GM04504 (cell line): ENCODE results near the gene SUB1.
"Not testable (repeated sequence)": the region's sequence is repeated elsewhere in the genome, so short reads cannot be mapped to it uniquely, and the experiment has no call there.

Source experiments
- DNase-seq: peaks from one replicate; pipeline ENCODE4 v3.0.0-alpha.2; 2012; ENCODE audit warnings: low read depth

The SUB1 gene

GRCh38 chr5:32565145-32565544 lies 20.2 kb upstream of the SUB1 start:
- DNase-seq, result no peak

DNA sequence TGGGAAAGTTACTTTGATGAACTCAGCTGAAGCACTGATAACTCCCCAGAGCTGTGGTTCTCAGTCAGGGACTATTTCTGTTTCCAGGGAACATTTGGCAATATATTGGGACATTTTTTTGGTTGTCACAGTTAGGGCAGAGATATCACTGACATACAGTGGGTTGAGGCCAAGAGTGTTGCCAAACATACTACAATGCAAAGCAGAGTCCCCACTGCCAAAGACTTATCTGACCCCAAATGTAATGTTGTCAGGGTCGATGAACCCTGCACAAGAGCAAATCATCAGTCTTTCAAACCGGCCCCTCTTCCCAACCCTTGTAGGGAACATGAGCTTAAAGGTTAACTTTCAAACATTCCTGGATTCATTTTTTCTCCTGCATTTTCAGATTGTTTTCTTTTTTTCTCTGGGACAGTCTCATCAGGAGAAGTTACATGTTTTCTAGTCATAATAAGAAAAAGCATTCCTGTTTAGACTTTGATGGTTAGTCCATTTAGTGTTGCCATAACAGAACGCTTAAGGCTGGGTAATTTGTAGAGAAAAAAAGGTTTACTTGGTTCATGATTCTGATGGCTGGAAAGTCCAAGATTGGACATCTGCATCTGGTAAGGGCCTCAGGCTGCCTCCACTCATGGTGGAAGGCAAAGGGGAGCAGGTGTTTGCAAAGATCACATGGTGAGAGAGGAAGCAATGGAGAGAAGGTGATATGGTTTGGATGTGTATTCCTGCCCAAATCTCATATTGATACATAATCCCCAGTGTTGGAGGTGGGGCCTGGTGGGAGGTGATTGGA lies 18.8 kb upstream of the SUB1 start:
- DNase-seq, result no peak

GRCh38 chr5:32571128-32571527 lies 14.2 kb upstream of the SUB1 start:
- DNase-seq, result no peak

DNA sequence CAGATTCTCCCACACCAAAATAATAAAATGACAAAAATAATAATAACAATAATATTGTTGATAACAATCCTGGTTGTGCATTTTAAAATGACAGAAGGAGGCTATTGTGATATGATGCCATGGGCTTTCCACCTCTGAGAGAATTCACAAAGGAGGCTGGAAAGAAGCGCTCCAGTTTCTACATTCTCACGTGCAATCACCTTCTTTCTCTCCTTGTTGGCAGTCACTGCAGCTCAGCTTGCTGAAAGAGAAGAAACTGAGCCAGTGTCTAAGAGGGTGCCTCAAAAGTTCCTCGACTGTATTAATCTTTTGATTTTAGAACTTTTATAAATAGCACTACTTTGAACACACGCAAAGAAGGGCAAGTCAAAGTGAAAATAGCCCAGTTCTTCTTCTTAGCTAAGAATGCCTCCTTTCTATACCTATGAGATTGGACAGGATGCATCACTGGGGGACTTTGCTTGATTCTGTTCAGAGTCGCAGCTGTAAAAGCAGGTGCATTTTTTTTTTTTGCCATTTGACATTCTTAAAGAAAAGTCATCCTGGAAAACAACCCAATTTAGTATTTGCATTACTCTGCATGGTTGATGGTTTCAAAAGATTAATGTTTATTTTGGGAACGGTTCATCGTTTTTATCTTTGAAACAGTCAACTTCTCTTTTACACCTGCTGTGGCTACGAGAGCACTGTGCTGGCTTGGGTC lies 12.4 kb upstream of the SUB1 start:
- no peak for DNase-seq

GRCh38 chr5:32573481-32573854 lies 11.9 kb upstream of the SUB1 start:
- DNase-seq, result not testable (repeated sequence)

- no peak for DNase-seq
These were observed 10.7 kb upstream of the SUB1 start for GRCh38 chr5:32574540-32575175.

GRCh38 chr5:32578363-32578762 lies 7.0 kb upstream of the SUB1 start:
- no peak for DNase-seq

DNA sequence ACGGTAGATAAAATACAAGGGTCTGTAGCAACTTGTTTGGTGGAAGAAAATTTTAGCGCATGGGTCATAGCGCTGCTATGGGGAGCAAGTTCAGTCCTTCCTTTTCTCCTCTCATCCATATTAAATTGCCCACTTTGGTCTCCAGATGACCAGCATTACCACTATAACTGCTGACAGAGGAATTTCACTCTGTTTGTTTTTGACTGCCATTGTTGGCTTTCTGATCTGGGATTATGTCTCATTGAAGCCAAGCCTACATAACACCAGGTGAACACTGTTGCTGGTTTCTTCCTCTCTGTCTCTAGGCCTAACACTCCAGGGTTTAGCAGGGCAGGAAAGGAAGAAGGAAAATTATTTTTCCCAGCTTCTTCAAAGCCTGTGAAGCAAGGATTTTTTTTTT lies 6.6 kb upstream of the SUB1 start:
- DNase-seq, result no peak

- no peak for DNase-seq
These were observed 4.2 kb upstream of the SUB1 start for GRCh38 chr5:32581010-32581785.

- no peak for DNase-seq
These were observed 1.6 kb upstream of the SUB1 start for GRCh38 chr5:32583582-32584232.

- no peak for DNase-seq
These were observed 711 bp upstream of the SUB1 start for GRCh38 chr5:32584646-32585045.

DNA sequence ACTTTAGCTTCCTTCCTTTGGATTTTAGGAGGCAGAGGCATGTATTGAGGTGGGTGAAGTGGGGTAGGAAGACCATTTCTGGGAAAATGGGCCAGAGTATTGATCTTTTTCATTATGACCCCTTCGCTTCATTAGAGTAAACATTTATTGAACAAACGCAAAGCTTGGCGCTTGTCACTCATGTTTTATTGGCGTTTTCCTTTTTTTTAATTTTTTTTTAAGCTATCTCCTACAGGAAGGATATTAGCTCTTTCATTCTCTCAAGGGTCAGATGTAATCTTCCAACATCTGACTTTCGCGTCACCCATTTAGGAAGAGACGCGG lies 273 bp upstream of the SUB1 start:
- no peak for DNase-seq

DNA sequence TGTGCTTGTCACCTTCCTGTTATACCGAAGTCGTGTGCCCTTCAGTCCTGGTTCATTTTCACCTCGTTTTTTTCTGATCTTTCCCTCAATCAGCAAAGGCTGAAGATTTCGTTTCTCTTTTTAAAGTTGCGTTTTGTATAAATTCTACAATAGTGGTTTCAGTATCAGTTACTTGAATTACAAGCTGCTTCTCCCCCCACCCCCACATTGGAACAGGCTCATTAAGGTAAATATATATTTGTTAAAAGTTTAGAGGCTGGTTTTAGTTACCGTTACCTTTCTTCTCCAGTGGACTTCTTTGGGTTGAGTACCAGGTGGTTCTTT lies 881 bp downstream of the SUB1 start:
- DNase-seq, result no peak

DNA sequence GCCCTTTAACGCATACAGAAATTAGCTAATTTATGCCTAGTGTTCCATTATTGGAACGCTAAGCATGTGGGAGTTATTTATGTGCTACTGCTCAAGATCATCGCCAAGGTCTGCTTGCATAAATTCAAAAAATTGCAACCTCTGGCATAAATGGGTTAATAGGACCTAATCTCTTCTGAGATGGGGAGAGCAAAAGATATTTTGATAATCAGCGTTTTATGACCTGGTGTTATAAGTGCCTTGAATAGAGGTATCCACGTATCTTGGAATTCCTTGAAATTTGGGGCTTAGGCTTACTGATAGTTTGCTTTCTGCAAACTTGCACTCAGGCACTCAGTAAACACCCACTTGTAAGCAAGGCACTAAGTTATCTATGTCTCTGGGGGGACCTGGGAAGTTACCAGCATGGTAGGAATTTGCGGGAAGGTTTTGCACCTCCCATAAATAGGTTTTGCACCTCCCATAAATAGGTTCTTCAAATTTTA lies 1.8 kb downstream of the SUB1 start:
- DNase-seq, result no peak

DNA sequence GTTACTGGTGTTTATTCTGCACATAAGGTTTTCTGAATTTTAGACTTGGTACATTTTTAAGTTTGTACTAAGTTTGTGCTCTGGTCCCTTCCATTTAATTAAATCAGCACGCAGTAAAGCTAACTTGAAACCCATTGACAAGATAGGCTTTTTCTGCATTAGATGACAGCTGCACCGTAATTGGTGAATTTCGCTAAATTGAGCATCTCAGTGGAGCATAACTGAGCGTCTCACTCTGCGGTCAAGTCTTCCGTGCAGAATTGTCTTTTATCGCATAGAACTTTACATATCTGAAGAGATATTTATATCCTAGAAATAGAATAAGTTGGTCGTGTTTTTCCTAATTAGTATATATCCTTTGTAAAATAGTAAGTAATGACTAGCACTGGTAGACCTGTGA lies 4.1 kb downstream of the SUB1 start:
- no peak for DNase-seq

DNA sequence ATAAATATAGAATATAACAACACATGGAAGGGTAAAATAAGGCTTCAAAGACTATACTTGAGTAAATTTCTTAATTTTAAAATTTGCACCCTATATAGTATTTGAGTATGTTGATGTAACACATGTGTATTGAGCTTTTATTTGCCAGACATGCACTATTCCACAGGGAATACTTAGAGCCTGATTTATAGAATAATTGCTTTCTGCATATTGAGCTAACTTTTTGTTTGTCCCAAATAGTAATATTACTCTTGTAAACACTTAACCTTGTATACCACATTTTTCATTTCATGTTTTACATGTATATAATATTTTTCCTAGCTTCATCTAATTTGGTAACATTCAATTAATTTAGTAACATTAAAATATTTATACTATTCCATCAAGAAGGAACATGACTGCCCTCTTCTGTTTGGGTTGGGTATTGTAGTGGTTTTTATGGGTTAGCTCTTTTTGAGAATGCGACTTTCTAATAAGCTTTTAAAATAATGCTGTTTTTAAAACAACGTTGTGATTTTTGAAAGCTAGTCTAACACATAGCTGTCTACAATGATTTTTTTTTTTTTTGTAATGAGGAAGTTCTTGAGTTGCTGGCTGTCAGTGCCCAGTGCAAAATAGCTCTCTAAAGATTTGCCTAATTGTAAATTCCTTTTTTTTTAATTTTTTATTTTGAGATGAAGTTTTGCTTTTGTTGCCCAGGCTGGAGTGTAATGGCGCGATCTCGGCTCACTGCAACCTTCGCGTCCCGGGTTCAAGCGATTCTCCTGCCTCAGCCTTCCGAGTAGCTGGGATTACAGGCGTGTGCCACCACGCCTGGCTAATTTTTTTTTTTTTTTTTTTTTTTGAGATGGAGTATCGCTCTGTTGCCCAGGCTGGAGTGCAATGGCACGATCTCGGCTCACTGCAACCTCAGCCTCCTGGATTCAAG lies 4.8 kb downstream of the SUB1 start:
- peak; percentile 25 for DNase-seq

GRCh38 chr5:32595118-32595517 lies 9.8 kb downstream of the SUB1 start:
- no peak for DNase-seq

DNA sequence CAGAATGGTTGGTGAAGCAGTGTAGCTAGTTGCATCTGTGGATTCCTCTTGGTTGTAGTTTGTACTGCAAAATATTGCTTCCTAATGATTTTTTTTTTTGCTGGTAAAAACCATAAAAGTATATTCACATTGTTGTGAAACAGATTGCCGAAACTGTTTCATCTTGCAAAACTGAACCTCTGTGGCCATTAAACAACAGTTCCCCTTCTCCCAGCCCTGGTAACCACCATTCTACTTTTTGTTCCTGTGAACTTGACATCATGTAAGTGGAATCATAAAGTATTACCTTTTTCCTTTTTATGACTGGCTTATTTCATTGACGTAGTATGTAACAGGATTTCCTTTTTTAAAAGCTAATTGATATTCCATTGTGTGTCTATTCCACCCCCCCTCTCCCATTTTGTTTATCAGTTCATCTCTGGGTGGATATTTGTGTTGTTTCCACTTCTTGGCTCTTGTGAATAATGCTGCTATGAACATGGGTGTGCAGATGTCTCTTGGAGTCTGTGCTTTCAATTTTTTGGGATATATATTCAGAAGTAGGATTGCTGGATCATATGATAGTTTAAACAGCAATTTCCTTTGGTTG lies 11.8 kb downstream of the SUB1 start:
- DNase-seq, result no peak

- no peak for DNase-seq
These were observed 13.0 kb downstream of the SUB1 start for GRCh38 chr5:32598260-32598937.

DNA sequence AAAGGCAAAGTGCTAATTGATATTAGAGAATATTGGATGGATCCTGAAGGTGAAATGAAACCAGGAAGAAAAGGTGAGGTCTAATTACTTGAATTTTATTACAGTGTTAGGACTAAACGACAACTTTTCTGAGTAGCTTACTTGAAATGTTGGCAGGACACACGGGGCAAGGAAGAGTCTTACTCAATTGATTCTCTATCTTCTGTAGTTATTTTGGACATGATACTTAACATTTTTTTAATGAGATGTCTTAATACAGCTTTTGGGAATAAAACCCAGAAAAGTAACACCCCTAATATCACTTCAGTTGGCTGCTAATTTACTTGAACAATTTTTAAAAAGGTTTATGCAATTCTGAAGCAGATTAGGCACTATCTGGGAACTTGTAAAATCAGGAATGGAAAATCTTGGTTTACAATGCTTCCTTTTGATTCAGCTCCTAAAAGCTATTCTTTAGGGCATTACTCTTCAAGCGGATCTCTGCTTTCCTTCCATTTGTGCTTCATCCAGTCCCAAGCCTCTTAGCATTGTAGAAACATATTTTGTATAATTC lies 13.7 kb downstream of the SUB1 start:
- no peak for DNase-seq
